Uterus (tissue), 4 donors: Measurements from ENCODE around the gene TBC1D19. TPM values are rescaled to one million over a fixed set of nuclear protein-coding genes. Genes with fewer than 3 reads are reported as not detected.

ENCODE experiments used
- DNase-seq, 2 donors: peaks; one replicate each; pipeline ENCODE4 v3.0.0-alpha.2; 2019 to 2020
- H3K27ac ChIP-seq, 2 donors: fragments of 200-600 bp; sonication (generic); 1 replicate in 1 of 2; 2 replicates in 1 of 2; pipeline ENCODE4 v1.5.1; 2016 to 2018
- H3K27me3 ChIP-seq, 2 donors: fragments of 200-600 bp; sonication (generic); one replicate each; pipeline ENCODE4 v1.5.1; 2018 to 2019; ENCODE audit warnings: control low read depth in 1 of 2
- H3K36me3 ChIP-seq, 2 donors: fragments of 200-600 bp; sonication (generic); one replicate each; pipeline ENCODE4 v1.5.1; 2019; ENCODE audit warnings: control low read depth in 1 of 2
- H3K4me1 ChIP-seq, 2 donors: fragments of 200-600 bp; sonication (generic); one replicate each; pipeline ENCODE4 v1.5.1; 2018 to 2019; ENCODE audit warnings: control low read depth in 1 of 2
- H3K4me3 ChIP-seq, 2 donors: fragments of 200-600 bp; sonication (generic); 1 replicate in 1 of 2; 2 replicates in 1 of 2; pipeline ENCODE4 v1.5.1; 2018 to 2019; ENCODE audit warnings: mild to moderate bottlenecking in 1 of 2
- H3K9me3 ChIP-seq, 2 donors: fragments of 200-600 bp; sonication (generic); one replicate each; pipeline ENCODE4 v1.5.1; 2019; ENCODE audit warnings: control low read depth in 1 of 2
- CTCF ChIP-seq, 4 experiments: fragments of 200-600 bp in 2 of 4; fragments of 450-650 bp in 2 of 4; sonication (generic) in 2 of 4; IDR thresholded peaks; one replicate each; pipeline ENCODE4 v1.5.1; 2016 to 2019; ENCODE audit warnings: antibody characterized with exemption in 4 of 4, mild to moderate bottlenecking in 2 of 4, moderate library complexity in 1 of 4
- POLR2A ChIP-seq, 2 donors: fragments of 450-650 bp; IDR thresholded peaks; one replicate each; pipeline ENCODE4 v1.6.1; 2016; ENCODE audit warnings: antibody characterized with exemption in 2 of 2, mild to moderate bottlenecking in 1 of 2, moderate library complexity in 1 of 2
- intact Hi-C: fragments of 100-400 bp; cut with DNase I; formaldehyde crosslinking; loops from one replicate; pipeline ENCODE4 v1.15.1; 2023; ENCODE audit warnings: low total_unique reads
- total RNA-seq, 4 donors: library from RNA; depleted of rRNA in 3 of 4; stranded (reverse); fragments of >200 nt in 3 of 4; gene quantifications; one replicate each; pipeline versions ENCODE4 v1.1.0 to v1.2.4, GENCODE V29; 2014 to 2023
- donor health status: DM: yes; HTN: yes; CAD: no.

TBC1D19 gene
- total RNA-seq, 4 donors from 2014 or later = 5.4 to 69.6 (median 25.2) TPM

DNA sequence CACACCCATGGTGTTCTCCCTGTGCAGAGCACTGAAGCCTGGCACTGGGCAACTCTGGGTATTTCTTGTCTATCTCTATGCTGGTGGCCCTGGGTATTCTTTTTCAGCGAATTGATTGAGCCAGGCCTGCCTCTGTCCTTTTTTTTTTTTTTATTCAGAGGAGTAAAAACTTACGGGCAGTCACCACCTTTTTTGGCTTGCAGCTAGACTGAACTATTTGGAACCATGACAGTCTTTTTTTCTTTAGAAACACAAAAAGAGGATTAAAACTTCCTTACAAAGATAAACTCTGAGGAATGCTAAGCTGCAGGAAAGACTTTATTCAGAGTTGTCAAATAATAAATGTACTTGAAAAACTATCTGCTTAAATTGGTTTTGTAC lies 157.6 kb downstream of the TBC1D19 start:
- intact Hi-C loops = no loop called here
- no peak for TF ChIP-seq POLR2A (IDR thresholded peaks at IDR 0.05)
- TF ChIP-seq CTCF (IDR thresholded peaks at IDR 0.05) = no peak
- DNase-seq = no peak
- peak overlapping the region in 1 of 2 donors; percentile 28 for H3K27ac ChIP-seq
- no peaks in the 10 kb centered on the region for H3K27me3 ChIP-seq
- no peak overlapping the region for H3K4me3 ChIP-seq
- no peaks in the 10 kb centered on the region for H3K9me3 ChIP-seq
- no peaks in the 10 kb centered on the region for H3K4me1 ChIP-seq
- no peaks in the 10 kb centered on the region for H3K36me3 ChIP-seq

- H3K27ac ChIP-seq = no peak overlapping the region
- no peaks in the 10 kb centered on the region for H3K36me3 ChIP-seq
- no peaks in the 10 kb centered on the region for H3K4me1 ChIP-seq
- H3K4me3 ChIP-seq = no peak overlapping the region
- H3K27me3 ChIP-seq = no peaks in the 10 kb centered on the region
- H3K9me3 ChIP-seq = no peaks in the 10 kb centered on the region
- intact Hi-C loops = no loop called here
- TF ChIP-seq CTCF (IDR thresholded peaks at IDR 0.05) (no peak), POLR2A (IDR thresholded peaks at IDR 0.05) (no peak)
- no peak for DNase-seq
Observed at GRCh38 chr4:26746802-26747213, 162.9 kb downstream of the TBC1D19 start.

DNA sequence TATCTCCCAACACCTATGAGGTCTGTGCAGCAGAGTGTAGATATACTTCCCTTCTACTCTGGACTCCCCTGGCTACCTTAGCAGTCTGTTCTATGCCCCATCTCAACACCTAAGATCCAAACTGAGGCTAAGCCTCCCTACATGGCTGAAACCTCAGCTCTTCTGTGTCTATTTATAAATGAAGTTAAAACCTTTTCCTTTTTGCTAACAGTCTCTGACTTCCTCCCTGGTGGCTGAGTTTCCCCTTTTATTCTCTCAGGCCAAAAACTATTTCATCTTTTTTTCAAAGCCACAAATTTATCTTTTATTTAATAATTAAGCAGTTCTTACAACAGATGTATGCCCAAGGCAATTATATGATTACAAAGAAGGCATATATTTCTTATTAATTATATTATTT lies 164.9 kb downstream of the TBC1D19 start:
- no peak for TF ChIP-seq POLR2A (IDR thresholded peaks at IDR 0.05)
- TF ChIP-seq CTCF (IDR thresholded peaks at IDR 0.05) = no peak
- H3K36me3 ChIP-seq = no peaks in the 10 kb centered on the region
- H3K4me1 ChIP-seq = no peaks in the 10 kb centered on the region
- no peaks in the 10 kb centered on the region for H3K27me3 ChIP-seq
- no peaks in the 10 kb centered on the region for H3K9me3 ChIP-seq
- no peak overlapping the region for H3K27ac ChIP-seq
- intact Hi-C loops = no loop called here
- no peak for DNase-seq
- no peak overlapping the region for H3K4me3 ChIP-seq

DNA sequence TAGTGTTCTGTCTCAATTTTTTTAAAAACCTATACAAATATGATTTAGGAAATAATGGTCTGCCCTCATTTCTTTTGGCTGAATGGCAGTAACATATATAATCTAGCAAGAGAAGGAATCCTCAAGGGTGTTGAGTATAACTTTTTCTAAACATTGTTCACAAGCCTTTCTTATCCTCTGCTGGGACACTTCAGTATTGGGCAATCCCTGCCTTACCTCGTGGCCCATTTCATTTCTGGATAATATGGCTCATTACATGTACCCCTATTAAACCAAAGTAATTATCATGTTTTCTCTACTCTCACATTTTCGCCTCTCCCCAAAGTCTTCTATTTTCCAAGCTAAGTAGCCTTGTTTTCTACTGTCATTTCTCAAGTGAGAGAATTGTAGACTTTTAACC lies 166.0 kb downstream of the TBC1D19 start:
- intact Hi-C loops = no loop called here
- no peak for TF ChIP-seq CTCF (IDR thresholded peaks at IDR 0.05)
- TF ChIP-seq POLR2A (IDR thresholded peaks at IDR 0.05) = no peak
- no peaks in the 10 kb centered on the region for H3K36me3 ChIP-seq
- H3K4me1 ChIP-seq = no peaks in the 10 kb centered on the region
- no peak overlapping the region for H3K4me3 ChIP-seq
- H3K9me3 ChIP-seq = no peaks in the 10 kb centered on the region
- H3K27ac ChIP-seq = no peak overlapping the region
- DNase-seq = no peak
- H3K27me3 ChIP-seq = no peaks in the 10 kb centered on the region

DNA sequence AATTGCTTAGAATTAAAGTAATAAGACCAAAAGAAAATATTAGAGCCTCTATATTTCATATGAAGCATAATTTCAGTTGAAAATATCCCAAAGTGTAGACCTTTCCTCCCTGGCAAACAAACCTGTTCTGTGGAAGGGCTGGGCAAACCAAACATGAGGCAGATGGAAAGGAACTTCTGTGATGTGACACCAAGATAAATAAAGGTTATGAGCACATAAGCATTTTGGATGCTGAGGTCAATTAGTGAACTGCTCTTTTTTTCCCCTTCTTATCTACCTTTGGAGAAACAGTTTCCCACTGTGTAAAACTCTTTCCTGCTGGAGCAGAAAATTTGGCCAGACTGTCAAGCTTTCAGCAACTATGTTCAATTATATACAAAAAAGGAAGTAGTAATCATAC lies 167.1 kb downstream of the TBC1D19 start:
- DNase-seq = no peak
- TF ChIP-seq CTCF (IDR thresholded peaks at IDR 0.05) = no peak
- TF ChIP-seq POLR2A (IDR thresholded peaks at IDR 0.05) = no peak
- Histone ChIP-seq H3K9me3 (no peaks in the 10 kb centered on the region), H3K27ac (no peak overlapping the region), H3K27me3 (no peaks in the 10 kb centered on the region), H3K36me3 (no peaks in the 10 kb centered on the region), H3K4me3 (no peak overlapping the region), H3K4me1 (no peaks in the 10 kb centered on the region)
- intact Hi-C loops = no loop called here
